GM18520 (cell line): ENCODE results near the gene INPP5E.

Source experiments
- ATAC-seq: cut with Tn5 transposase; IDR thresholded peaks from one replicate; pipeline ENCODE4 v1.9.1; 2021; ENCODE audit not compliant: unreplicated experiment

INPP5E gene

DNA sequence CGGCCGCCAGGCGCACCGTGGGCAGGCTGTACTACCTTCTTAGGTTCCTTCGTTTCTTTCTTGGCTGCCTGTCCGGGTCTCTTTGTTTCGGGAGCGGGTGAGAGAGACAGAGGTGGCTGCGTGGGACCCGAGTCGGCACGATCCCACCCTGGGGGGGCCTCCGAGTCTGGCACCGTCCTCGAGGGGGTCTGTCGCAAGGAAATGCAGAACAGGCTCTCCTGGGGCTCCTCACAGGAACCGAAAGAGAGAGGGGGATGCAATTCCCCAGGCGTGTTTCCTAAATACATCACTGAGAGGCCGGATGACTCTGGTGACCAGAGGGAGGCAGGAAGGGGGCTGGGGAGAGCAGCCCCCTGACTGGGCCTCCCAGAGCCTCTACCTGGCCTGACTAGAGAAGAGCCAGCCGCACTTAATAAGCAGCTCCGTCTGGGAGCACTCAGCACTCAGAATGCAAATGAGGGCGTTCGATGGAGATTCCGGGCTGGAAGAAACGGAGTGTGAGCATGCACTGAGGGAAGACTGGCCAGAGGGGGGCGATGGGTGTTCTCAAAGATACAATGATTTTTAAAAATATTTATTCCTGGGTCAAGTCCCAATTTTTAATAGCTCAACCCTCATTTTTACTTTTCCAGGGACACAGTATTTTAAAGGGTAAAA lies 11.7 kb upstream of the INPP5E start:
- no peak for ATAC-seq

DNA sequence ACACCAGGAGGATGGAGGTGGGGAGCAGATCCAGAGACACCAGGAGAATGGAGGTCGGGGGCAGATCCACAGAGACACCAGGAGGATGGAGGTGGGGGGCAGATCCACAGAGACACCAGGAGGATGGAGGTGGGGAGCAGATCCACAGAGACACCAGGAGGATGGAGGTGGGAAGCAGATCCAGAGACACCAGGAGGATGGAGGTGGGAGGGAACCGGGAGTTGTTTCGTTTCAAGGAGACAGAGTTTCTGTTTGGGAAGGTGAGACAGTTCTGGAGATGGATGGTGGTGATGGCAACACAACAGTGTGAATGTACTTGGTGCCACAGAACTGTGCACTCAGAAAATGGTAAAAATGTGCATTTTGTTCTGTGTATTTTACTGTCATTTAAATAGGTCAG lies 9.0 kb upstream of the INPP5E start:
- ATAC-seq, result no peak

DNA sequence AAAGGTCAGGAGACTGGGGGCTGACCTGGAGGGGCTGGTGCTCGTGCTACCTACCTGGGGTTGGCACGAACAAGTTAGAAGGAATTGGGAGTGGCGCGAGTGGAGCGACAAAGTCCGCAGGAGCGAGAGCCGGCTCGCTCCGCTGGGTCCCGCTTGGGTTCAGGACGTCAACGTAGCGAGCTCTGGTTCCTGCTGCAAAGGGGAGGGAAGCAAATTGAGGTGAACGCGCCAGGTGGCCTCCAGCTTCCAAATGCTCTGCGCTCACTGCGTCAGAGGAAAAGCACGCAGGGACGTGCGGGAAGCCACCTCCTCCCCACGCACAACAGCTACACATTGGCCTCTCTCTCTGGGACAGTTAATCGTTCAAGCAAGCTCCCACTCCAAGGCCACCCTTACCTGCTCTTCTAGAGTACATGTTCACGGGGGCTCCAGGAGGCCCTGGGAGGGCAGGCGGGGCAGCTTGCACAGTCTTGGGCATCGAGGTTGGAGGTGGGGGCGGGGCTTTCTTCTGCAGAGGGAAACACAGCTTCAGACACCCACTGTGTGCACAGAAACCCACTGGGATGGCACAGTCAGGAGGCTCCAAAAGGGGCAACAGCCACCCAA lies 7.6 kb upstream of the INPP5E start:
- ATAC-seq, result no peak

DNA sequence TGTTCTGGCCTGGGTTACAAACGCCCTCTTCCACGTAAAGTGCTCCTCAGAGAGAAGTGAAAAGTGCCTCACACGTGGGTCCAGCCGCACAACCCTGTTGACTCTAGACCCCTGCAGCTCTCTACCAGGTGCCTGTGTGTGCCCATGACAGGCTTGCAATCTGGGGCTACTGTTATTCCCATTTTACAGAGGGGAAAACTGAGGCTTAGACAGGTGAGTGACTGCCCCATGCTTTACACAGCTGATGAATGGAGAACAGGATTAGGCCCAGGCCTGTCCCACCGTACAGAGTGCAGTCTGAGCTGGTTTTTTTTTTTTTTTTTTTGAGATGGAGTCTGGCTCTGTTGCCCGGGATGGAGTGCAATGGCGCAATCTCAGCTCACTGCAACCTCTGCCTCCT lies 6.2 kb upstream of the INPP5E start:
- no peak for ATAC-seq

DNA sequence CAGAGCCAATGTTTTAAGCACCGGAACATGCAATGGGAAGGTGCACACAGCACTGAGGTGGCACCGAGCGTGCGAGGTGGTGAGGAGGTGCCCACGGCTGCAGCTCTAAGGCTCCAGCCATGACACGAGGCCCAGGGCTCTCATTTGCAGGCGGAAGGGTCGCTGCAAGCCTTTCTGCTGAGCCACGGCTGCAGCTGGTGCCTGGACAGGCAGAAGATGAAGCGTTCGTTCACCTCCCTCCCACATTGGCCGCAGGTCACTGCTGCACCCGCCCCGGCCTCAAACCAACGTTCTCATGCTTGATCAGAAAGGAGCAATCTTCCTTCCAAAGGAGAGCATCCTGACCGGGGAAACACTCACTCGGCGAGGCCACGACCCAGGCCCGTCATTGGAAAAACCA lies 4.5 kb upstream of the INPP5E start:
- no peak for ATAC-seq

DNA sequence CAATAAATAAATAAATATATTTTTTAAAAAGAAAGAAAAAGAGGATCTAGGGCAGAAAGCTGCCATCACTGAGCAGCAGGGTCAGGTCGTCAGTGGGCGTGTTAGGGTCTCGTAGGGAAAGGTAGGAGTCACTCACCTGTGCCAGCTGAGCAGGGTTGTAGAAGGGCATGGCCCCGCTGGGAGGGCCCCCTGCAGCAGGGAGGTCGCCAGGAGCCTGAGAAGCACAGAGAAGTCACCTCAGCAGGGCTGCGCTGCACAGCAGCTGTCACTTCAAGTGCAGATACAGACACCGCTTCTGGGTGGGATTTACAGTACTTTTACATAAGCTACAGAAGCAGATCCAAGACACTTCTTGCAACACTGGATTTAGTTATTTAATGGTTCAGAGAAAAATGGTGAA lies 4.0 kb upstream of the INPP5E start:
- ATAC-seq, result no peak

DNA sequence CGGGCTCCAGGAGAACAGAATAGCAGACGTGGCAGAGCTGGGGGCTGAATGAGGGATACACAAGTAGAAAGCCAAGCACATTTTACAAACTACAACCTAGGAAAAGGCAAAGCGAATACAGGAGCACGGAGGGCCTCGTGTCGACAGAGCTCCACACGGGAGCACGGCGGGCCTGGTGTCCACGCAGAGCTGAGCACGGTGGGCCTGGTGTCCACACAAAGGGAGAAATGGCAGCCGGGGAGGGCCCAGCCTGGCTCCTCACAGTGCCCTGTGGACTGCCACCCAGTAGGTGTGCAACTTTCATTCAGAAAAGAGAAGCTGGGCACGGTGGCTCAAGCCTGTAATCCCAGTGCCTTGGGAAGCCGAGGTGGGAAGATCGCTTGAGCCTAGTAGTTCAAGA lies 3.4 kb upstream of the INPP5E start:
- ATAC-seq, result no peak

DNA sequence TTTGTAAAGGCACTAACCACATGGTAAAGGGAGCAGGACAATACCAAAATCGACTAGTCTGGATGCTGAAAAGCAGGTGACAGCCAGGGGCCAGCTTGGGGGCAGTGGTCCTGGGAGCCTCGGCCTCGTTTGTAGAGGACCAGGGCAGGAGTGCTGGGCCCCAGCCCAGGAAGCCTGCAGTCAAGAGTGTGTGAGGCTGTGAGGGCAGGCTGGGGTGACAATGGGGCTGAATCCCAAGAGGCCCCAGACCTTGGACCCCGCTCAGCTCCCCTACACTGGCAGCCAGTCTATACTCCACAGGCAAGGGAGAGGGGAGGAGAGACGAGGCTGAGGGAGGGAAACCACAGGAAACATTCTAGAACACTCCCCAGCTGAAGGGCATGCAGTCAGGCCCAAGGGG lies 2.6 kb upstream of the INPP5E start:
- no peak for ATAC-seq

DNA sequence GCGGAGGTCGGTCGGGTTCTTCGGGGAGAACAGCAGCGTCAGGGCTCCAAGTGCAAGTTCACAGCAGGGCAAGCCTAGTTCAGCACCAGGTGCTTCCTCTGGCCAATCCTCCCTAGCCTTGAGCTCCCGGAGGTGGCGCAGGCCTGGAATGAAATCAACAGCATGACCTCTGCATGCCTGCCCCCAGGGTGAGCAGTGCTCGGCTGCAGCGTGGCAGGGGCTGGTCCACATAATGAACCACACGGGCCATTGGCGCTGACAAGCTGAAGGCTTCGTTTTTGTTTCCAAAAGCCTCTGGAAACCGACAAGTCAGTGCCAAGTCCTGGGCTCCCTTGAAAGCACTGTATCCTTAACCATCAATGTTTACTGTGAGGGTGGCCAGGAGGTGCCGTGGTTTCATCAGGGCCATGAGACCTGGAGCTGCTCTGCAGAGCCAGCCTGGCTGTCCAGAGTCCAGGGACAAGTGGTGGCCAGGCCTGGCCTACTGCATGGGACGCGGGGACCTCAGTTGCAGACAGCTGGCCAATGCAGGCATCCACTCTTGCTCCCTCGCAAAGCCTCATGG lies 2.1 kb upstream of the INPP5E start:
- ATAC-seq, result no peak

DNA sequence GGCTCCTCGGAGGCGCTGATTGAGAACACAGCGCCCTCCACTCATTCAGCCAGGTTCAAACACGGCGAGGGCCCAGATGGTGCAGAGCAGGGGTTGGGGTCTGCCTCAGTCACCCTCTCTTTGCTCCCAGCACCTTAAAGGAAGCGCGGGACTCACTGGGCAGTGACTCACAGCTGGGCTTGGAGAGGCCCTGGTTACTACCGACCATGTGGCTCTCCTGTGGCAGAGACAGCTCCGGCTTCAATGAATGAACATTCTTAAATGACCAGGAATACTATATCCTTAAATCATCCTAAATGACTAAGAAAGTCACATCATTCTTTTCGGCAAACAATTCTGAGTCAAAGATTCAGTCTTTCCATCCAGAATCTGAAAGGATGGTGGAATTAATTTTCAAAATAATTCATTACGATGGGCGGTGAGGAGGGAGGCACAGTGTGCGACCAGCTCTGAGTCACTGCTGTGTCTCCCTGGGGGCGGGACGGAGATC lies 1.6 kb upstream of the INPP5E start:
- no peak for ATAC-seq

DNA sequence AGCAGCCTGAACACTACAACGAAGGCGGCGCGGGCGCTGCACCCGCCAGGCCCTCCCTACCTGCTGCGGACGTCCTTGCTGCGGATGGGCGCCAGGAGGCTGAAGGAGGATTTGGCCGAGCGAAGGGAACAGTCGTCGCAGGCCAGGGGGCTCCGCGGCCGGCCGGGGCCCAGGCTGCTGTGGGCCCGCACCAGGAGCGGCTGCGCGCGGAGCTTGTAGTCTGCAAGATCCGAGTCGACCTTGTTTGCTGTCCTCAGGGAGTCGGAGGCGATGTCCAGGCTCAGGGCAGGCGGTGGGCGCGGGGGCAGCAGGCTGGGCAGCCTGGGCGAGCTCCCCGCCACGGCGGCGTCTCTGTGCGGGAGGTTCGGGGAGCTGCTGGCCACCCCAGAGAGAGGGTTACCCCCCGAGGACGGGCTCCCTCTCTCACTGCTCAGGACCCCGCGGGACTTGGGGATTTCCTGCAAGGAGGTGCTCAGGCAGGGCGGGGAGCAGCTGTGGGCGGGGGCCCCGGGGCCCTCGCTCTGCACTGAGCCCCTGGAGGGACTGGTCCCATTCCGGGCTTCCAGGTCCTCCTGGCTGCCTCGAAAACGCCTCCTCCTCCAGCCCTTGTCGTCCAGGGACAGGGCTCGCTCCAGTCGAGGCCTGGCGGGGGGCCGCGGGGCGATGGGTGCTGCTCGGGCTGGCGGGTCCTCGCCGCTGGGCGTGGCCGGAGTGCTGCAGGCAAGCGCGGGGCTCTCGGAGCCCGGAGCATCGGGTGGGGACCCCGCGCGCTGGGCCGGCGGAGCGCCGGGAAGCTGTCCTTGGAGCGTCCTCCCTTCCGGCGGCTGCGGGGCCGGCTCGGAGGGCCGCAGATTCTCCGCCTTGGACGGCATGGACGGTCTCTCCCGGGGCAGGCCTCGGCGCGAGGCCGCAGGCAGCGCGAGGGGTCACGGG lies 831 bp downstream of the INPP5E start:
- ATAC-seq, result peak; percentile 27

DNA sequence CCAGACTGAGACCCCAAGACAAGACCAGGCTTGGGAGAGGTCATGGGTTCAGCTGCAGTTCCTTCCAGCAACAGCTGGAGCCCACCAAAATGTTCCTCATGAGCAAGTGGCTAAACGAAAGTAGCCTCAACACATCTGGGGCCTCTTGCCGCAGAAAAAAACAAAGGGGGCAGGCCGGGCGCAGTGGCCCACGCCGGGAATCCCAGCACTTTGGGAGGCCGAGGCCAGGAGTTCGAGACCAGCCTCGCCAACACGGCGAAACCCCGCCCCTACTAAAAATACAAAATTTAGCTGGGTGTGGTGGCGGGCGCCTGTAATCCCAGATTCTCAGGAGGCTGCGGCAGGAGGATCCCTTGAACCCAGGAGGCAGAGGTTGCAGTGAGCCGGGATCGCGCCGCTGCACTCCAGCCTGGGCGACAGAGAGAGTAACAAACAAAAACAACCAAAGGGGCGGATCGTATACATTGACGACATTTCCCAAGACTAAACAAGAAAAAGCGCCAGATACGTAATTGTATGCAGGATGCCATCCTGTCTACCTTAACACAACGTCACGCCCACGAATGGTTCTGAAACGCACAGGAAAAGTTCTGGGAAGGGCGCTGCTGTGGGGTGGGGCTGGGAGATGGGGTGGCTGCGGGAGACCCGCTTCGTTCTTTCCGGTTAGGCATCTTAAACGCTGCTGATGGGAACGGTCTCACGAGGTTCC lies 1.7 kb downstream of the INPP5E start:
- ATAC-seq, result no peak

DNA sequence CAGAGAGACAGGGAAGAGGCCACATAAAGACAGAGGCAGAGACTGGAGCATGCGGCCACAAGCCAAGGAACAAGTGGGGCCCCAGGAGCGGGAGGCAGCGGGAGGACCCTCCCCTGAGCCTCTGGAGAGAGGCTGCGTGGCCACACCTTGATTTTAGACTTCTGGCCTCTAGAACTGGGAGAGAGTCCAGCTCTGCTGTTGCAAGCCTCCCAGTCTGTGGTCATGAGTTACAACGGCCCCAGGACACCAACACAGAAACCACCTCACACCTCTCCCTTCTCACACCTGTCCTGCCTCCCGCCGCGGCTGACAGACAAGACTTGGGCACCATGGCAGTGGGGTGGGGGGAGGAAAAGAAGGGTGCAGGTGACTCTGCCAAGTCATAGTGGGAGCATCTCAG lies 2.2 kb downstream of the INPP5E start:
- ATAC-seq, result no peak

DNA sequence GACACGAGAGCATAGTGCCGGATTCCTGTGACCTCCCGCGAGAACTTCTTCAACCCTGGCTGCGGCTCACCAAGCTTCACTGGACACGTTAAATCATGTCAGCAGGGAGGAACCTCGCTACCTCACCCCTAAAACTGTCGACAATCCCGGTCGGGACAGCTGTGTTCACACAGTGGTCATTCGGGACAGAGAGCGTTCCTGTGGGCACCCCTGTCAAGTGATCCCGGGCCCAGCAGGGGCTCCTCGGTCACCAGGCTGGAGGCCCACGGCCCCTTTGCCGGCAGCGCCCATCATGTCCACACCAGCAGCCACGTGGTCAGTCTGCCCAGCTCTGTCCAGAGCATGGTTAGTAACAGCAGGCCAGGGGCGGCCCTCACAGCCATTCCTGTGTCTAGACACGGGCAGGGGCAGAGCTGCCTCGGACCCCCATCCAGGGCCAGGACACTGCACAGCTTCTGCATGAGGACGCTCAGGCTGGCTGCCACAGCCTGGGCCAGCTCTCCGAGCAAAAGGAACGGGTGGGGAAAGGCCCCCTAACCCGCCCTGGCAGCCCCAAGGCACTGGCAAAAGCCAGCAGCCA lies 3.5 kb downstream of the INPP5E start:
- ATAC-seq, result no peak

DNA sequence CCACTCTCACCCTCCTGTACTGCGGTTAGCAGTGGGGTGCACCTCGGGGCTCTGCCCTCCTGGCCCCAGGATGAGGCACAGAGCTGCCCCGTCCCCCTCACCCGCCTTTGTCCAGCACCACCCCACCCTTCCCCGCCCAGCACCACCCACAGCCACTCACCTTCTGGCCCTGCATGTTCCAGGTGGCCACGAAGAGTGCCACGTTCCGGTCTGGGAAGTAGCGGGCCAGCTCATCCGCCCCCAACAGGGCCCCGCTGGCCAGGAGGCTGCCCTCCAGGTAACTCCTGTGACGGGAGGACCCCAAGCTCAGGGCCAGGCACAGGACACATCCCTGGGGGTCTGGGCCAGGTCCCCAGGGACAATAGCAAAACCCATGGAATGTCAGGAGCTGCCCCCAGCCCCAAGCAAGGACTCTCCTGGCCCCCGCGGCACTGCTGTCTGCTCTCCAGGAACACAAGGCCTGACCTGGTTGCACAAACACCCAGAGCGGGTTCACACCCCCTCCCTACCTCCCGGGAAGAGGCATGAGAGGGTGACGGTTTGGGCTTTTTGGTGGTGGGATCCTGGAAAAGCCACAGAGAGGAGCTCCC lies 5.0 kb downstream of the INPP5E start:
- no peak for ATAC-seq

DNA sequence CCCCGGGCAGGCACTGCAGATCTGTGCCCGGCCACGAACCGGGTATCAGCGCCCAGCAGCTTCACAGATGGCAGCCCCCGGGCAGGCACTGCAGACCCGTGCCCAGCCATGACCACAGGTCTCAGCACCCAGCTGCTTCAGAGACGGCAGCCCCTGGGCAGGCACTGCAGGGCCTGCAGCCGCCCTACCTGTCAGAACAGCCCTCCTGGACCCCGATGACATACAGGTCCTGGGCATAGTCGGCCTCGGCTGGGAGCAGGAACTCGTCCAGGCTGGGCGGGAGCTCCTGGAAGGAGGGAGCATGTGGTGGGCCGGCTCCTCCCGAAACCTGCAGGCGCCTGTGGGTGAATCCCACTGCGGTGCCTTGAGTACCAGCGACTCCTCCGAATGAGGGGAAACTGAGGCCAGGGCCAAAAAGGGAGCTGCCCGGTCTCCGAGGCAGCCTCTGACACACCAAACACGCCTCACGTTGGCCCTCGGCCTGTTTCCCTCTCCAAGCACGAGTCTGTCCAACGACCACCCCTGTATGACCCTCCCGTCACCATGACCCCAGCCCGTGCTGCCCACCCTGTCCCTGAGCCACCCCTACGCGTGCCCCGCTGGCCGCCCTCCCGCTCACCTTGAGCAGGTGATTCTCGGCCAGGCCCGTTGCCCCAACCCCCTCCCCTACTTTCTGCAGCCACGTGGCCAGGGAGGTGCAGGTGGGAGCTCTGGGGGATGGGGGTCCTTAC lies 5.6 kb downstream of the INPP5E start:
- no peak for ATAC-seq

DNA sequence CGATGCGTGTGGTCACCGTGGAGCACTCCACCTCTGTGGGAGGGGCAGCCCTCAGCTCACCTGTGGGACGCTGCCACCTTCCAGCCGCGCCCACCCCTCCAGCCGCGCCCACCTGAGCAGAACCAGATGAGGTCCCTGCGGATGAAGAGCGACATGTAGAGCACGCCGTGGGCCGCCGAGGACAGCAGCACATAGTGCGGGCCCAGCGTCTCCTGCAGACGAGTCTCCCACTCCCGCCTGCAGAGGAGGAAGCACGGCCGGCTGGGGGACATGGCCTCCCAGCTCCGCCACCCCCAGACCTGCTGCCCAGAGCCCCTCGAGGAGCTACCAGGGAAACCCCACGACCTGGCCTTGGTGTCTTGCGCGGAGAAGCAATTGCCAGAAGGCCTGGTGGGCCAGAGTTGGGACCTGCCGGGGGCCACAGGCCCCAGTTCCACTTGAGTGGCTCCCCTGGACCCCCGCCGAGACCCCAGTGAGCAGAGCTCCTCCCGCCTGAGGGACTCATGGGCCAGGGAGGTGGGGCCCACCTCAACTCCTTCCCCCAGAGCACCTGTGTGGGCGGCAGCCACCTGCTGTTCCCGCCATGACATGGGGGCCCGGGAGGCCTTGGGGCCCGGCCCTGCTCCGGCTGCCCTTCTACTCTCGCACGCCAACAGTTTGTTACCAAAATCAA lies 6.5 kb downstream of the INPP5E start:
- no peak for ATAC-seq

DNA sequence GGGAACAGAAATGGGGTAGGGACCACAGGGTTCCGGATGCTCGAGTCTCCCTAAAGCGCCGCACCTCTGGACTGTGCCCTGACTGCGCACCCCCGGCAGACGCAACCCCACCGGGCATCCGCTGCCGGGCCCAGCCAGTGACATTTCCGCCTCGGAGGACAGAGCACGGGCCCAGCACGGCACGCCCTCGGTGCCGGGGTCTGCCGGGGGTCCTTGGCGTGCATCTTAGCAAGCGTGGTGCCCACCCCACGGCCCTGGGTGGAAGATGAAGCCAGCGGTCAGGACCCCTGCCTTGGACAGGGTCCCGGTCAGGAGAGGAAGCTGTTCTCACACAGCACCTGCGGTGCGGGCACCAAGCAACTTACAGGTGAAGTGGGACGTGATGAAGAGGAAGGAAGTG lies 7.1 kb downstream of the INPP5E start:
- ATAC-seq, result no peak

DNA sequence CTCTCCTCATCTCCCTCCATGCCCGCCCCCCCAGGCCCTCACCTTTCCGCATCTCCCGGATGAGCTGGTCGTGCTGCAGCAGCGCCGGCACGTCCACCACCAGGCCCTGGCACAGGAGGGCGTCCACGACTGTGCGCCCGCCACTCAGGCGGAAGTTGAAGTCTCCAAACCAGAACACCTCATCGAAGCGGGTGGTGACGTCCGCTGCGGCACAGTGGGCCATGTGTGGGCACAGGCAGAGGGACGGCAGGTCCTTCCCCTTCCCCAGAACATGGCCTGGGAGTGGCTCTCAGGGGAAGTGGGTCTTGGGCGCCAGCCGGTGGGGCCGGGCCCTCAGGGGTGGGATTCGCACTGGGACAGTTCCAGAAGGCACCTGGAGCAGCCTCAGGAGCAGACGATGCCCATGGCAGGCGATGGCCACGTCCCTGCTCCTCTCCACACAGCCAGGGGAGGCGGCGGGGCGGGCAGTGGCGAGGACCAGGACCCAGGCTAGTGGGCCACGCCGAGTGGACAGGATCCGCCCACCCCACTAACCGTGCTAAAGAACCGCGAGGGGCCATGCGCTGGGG lies 7.8 kb downstream of the INPP5E start:
- ATAC-seq, result no peak
